Measurements from ENCODE around the gene DLG5.

- TF ChIP-seq CTCF (conservative IDR thresholded peaks at IDR 0.05) (no peak), EZH2 (IDR thresholded peaks at IDR 0.05; ENCODE audit: low read depth) (no peak)
Observed at GRCh38 chr10:77862595-77862994, 64.0 kb downstream of the DLG5 start.

Data from PC-9 (cell line).